Mesenchymal stem cell (in vitro differentiated cells and primary cell): ENCODE measurements around the gene WWOX.

Experiments used
- DNase-seq: peaks from one replicate; pipeline ENCODE4 v3.0.0-alpha.2; 2013
- H2AFZ ChIP-seq: one replicate; pipeline ENCODE4 v1.6.1; 2013; ENCODE audit warnings: low read depth, mild to moderate bottlenecking, control low read depth, inconsistent platforms, low read length, moderate library complexity
- H2AK5ac ChIP-seq: 2 replicates; pipeline ENCODE4 v1.6.1; 2013; ENCODE audit warnings: low read length, moderate library complexity, mild to moderate bottlenecking, inconsistent platforms; ENCODE audit not compliant: severe bottlenecking
- H2BK120ac ChIP-seq: one replicate; pipeline ENCODE4 v1.6.1; 2013; ENCODE audit warnings: low read depth, mild to moderate bottlenecking, inconsistent platforms, low read length, moderate library complexity
- H2BK12ac ChIP-seq, 2 experiments: one replicate each; pipeline ENCODE4 v1.6.1; 2013; ENCODE audit warnings: inconsistent platforms in 2 of 2, low read length in 2 of 2, mild to moderate bottlenecking in 2 of 2, moderate library complexity in 2 of 2, control low read depth in 1 of 2
- H2BK15ac ChIP-seq: one replicate; pipeline ENCODE4 v1.6.1; 2013; ENCODE audit warnings: mild to moderate bottlenecking, low read depth, inconsistent platforms; ENCODE audit not compliant: poor library complexity, severe bottlenecking
- H2BK5ac ChIP-seq: 2 replicates; pipeline ENCODE4 v1.6.1; 2013; ENCODE audit warnings: low read depth, mild to moderate bottlenecking, low read length, control low read depth, inconsistent platforms; ENCODE audit not compliant: poor library complexity, severe bottlenecking
- H3K14ac ChIP-seq, 2 experiments: one replicate each; pipeline ENCODE4 v1.6.1; 2013; ENCODE audit warnings: inconsistent platforms in 2 of 2, low read length in 2 of 2, control low read depth in 1 of 2, mild to moderate bottlenecking in 1 of 2, moderate library complexity in 1 of 2
- H3K18ac ChIP-seq, 2 experiments: one replicate each; pipeline ENCODE4 v1.6.1; 2013; ENCODE audit warnings: inconsistent platforms in 2 of 2, low read length in 2 of 2, control low read depth in 1 of 2, low read depth in 1 of 2, mild to moderate bottlenecking in 1 of 2
- H3K23ac ChIP-seq, 2 experiments: one replicate each; pipeline ENCODE4 v1.6.1; 2013; ENCODE audit warnings: inconsistent platforms in 2 of 2, low read length in 2 of 2, mild to moderate bottlenecking in 2 of 2, moderate library complexity in 2 of 2, control low read depth in 1 of 2
- H3K27ac ChIP-seq: 2 replicates; pipeline ENCODE4 v1.5.1; 2013; ENCODE audit warnings: mild to moderate bottlenecking, moderate library complexity, low read length, control low read depth, inconsistent platforms; ENCODE audit not compliant: poor library complexity, severe bottlenecking
- H3K27me3 ChIP-seq, 2 experiments: 2 replicates each; pipeline versions ENCODE4 v1.6.1 to v1.7.0; 2013; ENCODE audit warnings: low read length in 2 of 2, mild to moderate bottlenecking in 2 of 2, moderate library complexity in 2 of 2, control low read depth in 1 of 2, inconsistent platforms in 1 of 2; ENCODE audit not compliant: control insufficient read depth in 1 of 2, insufficient read depth in 1 of 2
- H3K36me3 ChIP-seq, 2 experiments: 2 replicates each; pipeline versions ENCODE4 v1.6.1 to v1.7.0; 2013; ENCODE audit warnings: low read length in 2 of 2, control low read depth in 1 of 2, inconsistent platforms in 1 of 2, low read depth in 1 of 2, mild to moderate bottlenecking in 1 of 2; ENCODE audit not compliant: insufficient read depth in 2 of 2, control insufficient read depth in 1 of 2
- H3K4ac ChIP-seq, 2 experiments: one replicate each; pipeline ENCODE4 v1.6.1; 2013; ENCODE audit warnings: inconsistent platforms in 2 of 2, low read length in 2 of 2, mild to moderate bottlenecking in 2 of 2, moderate library complexity in 2 of 2, control low read depth in 1 of 2, low read depth in 1 of 2
- H3K4me1 ChIP-seq: 2 replicates; pipeline ENCODE4 v1.6.1; 2013; ENCODE audit warnings: low read depth, low read length, control low read depth; ENCODE audit not compliant: control insufficient read depth, insufficient read depth
- H3K4me2 ChIP-seq: 2 replicates; pipeline ENCODE4 v1.6.1; 2013; ENCODE audit warnings: low read length, mild to moderate bottlenecking, inconsistent platforms; ENCODE audit not compliant: poor library complexity, severe bottlenecking
- H3K4me3 ChIP-seq, 2 experiments: 2 replicates each; pipeline versions ENCODE4 v1.5.1 to v1.7.0; 2013; ENCODE audit warnings: low read length in 2 of 2, mild to moderate bottlenecking in 2 of 2, control low read depth in 1 of 2, low read depth in 1 of 2; ENCODE audit not compliant: insufficient read depth in 1 of 2
- H3K79me1 ChIP-seq: replicated peaks from 2 replicates; pipeline ENCODE4 v1.6.1; 2013; ENCODE audit warnings: mild to moderate bottlenecking, control low read depth, low read length, inconsistent platforms; ENCODE audit not compliant: poor library complexity, severe bottlenecking
- H3K9ac ChIP-seq: 2 replicates; pipeline ENCODE4 v1.7.0; 2013; ENCODE audit warnings: mild to moderate bottlenecking, low read length, moderate library complexity
- H3K9me3 ChIP-seq: 2 replicates; pipeline ENCODE4 v1.7.0; 2013; ENCODE audit warnings: mild to moderate bottlenecking, low read length; ENCODE audit not compliant: control insufficient read depth
- H4K8ac ChIP-seq: one replicate; pipeline ENCODE4 v1.6.1; 2013; ENCODE audit warnings: inconsistent platforms, mild to moderate bottlenecking, low read length, moderate library complexity
- H4K91ac ChIP-seq: one replicate; pipeline ENCODE4 v1.6.1; 2013; ENCODE audit warnings: mild to moderate bottlenecking, low read length, inconsistent platforms
- WGBS: methylation state at CpG from one replicate; pipeline ENCODE4 v1.1.7; 2013; ENCODE audit warnings: mixed read lengths; 5-methylcytosine and 5-hydroxymethylcytosine counted together

Gene WWOX

GRCh38 chr16:78629173-78629572 is 529.7 kb downstream of the WWOX start:
- WGBS, result 0% methylated on average over 1 of the region's 1 CpG
- no peak overlapping the region for H3K23ac ChIP-seq
- no peaks in the 10 kb centered on the region for H3K4me1 ChIP-seq
- H3K14ac ChIP-seq, result no peak overlapping the region
- DNase-seq, result peak; percentile 70
- no peak overlapping the region for H3K18ac ChIP-seq
- no peak overlapping the region for H3K4me2 ChIP-seq
- H2AFZ ChIP-seq, result no peak overlapping the region
- H2AK5ac ChIP-seq, result no peak overlapping the region
- no peak overlapping the region for H2BK5ac ChIP-seq
- H2BK12ac ChIP-seq, result no peak overlapping the region
- H3K27ac ChIP-seq, result no peak overlapping the region
- H3K36me3 ChIP-seq, result no peaks in the 10 kb centered on the region
- no peak overlapping the region for H4K8ac ChIP-seq
- H3K9ac ChIP-seq, result no peak overlapping the region
- no peak overlapping the region for H4K91ac ChIP-seq
- H2BK15ac ChIP-seq, result no peak overlapping the region
- no peaks in the 10 kb centered on the region for H3K27me3 ChIP-seq
- no peak overlapping the region for H2BK120ac ChIP-seq
- H3K4ac ChIP-seq, result no peak overlapping the region
- no peaks in the 10 kb centered on the region for H3K79me1 ChIP-seq
- H3K9me3 ChIP-seq, result no peaks in the 10 kb centered on the region
- no peak overlapping the region for H3K4me3 ChIP-seq

DNA sequence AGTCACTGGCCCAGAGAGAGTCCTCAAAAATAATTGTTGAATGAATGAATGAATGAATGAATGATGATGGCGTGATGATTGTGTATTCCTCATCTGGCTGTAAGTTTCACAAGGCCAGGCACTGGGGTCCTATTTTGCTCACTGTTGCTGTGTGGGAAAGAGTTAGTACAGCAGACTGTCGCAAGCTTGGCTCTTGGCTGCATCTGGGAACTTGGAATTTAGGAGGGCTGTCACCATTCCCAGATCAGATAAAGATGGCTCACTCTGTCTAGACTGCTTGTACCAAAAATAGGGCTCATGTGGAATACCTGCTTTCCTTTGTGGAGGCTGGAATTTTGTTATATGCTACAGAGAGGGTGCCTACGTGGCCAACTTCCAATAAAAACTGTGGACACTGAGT is 530.6 kb downstream of the WWOX start:
- Histone ChIP-seq H2AFZ (no peak overlapping the region), H3K79me1 (no peaks in the 10 kb centered on the region), H4K91ac (no peak overlapping the region), H3K27ac (no peak overlapping the region), H2AK5ac (no peak overlapping the region), H2BK15ac (no peak overlapping the region), H3K4me3 (no peak overlapping the region), H3K23ac (no peak overlapping the region), H4K8ac (no peak overlapping the region), H3K9me3 (no peaks in the 10 kb centered on the region), H3K18ac (no peak overlapping the region), H3K9ac (no peak overlapping the region), H3K4ac (no peak overlapping the region), H2BK120ac (no peak overlapping the region), H3K4me2 (no peak overlapping the region), H3K14ac (no peak overlapping the region), H3K27me3 (no peaks in the 10 kb centered on the region), H3K36me3 (no peaks in the 10 kb centered on the region), H2BK12ac (no peak overlapping the region), H2BK5ac (no peak overlapping the region), H3K4me1 (no peaks in the 10 kb centered on the region)
- DNase-seq, result no peak
- WGBS, result 96% methylated on average over 3 of the region's 3 CpGs

DNA sequence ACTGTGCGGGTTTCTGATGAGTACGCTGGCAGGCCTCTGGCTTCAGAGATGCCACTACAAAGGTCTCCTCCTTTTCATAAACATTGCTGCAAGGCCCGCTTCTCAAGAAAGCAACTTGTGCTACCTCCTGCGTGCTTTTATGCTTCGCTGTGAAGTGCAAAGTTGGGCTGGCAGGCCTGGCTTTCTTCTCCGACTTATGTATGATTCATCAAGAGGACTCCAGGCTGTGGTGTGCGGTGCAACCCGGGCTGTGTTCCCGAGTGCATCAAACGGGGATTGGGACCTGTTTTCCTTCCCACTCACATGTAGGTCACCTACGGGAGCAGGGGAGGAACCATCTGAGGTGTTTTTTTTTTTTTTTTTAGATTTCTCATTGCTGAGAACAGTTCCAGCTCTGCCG is 534.1 kb downstream of the WWOX start:
- no peaks in the 10 kb centered on the region for H3K9me3 ChIP-seq
- no peak overlapping the region for H4K8ac ChIP-seq
- H3K79me1 ChIP-seq, result no peaks in the 10 kb centered on the region
- peak; percentile 34 for DNase-seq
- H3K18ac ChIP-seq, result no peak overlapping the region
- H3K23ac ChIP-seq, result no peak overlapping the region
- H3K4me1 ChIP-seq, result no peaks in the 10 kb centered on the region
- no peak overlapping the region for H2AFZ ChIP-seq
- H4K91ac ChIP-seq, result no peak overlapping the region
- H2AK5ac ChIP-seq, result no peak overlapping the region
- no peak overlapping the region for H3K4me2 ChIP-seq
- H3K9ac ChIP-seq, result no peak overlapping the region
- H3K27me3 ChIP-seq, result no peaks in the 10 kb centered on the region
- no peak overlapping the region for H2BK120ac ChIP-seq
- no peak overlapping the region for H2BK5ac ChIP-seq
- peak overlapping the region in 1 of 2 experiments; percentile 15 for H2BK12ac ChIP-seq
- H3K36me3 ChIP-seq, result no peaks in the 10 kb centered on the region
- H2BK15ac ChIP-seq, result no peak overlapping the region
- no peak overlapping the region for H3K14ac ChIP-seq
- H3K4me3 ChIP-seq, result no peak overlapping the region
- 52% methylated on average over 12 of the region's 12 CpGs for WGBS
- H3K27ac ChIP-seq, result no peak overlapping the region
- no peak overlapping the region for H3K4ac ChIP-seq

GRCh38 chr16:78635807-78636206 is 536.4 kb downstream of the WWOX start:
- H2BK120ac ChIP-seq, result no peak overlapping the region
- no peak overlapping the region for H2AK5ac ChIP-seq

More at GRCh38 chr16:78635807-78636206, 536.4 kb downstream of the WWOX start:
- no peak overlapping the region for H3K4me3 ChIP-seq
- H3K27me3 ChIP-seq, result no peaks in the 10 kb centered on the region
- H3K79me1 ChIP-seq, result no peaks in the 10 kb centered on the region
- H3K9ac ChIP-seq, result no peak overlapping the region
- no peak for DNase-seq
- H3K4ac ChIP-seq, result no peak overlapping the region
- no peak overlapping the region for H3K27ac ChIP-seq
- no peak overlapping the region for H2BK5ac ChIP-seq
- H2BK15ac ChIP-seq, result no peak overlapping the region
- no peak overlapping the region for H3K4me2 ChIP-seq
- WGBS, result 88% methylated on average over 9 of the region's 9 CpGs
- no peak overlapping the region for H3K23ac ChIP-seq
- no peak overlapping the region for H2AFZ ChIP-seq
- no peak overlapping the region for H3K18ac ChIP-seq
- H3K36me3 ChIP-seq, result no peaks in the 10 kb centered on the region
- no peaks in the 10 kb centered on the region for H3K4me1 ChIP-seq
- no peaks in the 10 kb centered on the region for H3K9me3 ChIP-seq
- H3K14ac ChIP-seq, result no peak overlapping the region
- H4K8ac ChIP-seq, result no peak overlapping the region
- no peak overlapping the region for H2BK12ac ChIP-seq
- no peak overlapping the region for H4K91ac ChIP-seq
